ENCODE measurements around the gene UROC1.

Gene UROC1

DNA sequence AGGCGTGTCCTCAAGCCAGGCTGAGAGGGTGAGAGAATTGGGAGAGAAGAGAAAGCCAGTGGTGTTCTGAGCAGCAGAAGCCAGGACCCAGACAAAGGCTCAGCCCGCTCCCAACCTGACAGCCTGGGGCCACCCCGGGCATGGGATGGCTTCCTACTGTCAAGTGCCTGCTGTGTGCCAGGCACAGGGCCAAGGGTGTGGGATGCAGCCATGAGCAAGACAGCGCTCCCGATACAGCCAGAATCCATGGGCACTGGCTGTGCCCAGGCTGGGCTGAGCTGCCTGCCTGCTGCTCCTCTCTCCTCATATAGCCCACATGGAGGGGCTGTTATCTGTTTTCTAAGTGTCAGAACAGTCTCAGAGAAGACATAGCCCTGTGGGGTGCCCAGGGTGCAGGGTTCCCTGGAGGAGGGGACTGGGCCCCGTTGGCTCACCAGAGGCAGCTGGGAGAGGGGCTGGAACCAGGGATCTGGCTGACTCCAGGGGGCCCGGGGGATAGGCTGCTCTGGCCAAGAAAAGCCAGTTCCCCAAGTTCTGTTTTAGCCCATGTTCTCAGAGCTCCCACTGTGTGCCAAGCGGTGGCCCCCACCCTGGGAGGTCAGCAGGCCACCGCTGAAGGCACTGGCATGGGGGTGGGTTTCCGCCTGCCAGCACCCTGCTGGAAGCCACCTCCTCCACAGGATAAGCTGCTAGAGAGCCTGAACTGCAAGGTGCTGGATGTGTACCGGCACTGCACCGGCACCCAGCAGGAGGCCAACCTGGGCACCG is 83.9 kb downstream of the UROC1 start:
- TF ChIP-seq, protein P1, sequence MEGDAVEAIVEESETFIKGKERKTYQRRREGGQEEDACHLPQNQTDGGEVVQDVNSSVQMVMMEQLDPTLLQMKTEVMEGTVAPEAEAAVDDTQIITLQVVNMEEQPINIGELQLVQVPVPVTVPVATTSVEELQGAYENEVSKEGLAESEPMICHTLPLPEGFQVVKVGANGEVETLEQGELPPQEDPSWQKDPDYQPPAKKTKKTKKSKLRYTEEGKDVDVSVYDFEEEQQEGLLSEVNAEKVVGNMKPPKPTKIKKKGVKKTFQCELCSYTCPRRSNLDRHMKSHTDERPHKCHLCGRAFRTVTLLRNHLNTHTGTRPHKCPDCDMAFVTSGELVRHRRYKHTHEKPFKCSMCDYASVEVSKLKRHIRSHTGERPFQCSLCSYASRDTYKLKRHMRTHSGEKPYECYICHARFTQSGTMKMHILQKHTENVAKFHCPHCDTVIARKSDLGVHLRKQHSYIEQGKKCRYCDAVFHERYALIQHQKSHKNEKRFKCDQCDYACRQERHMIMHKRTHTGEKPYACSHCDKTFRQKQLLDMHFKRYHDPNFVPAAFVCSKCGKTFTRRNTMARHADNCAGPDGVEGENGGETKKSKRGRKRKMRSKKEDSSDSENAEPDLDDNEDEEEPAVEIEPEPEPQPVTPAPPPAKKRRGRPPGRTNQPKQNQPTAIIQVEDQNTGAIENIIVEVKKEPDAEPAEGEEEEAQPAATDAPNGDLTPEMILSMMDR (conservative IDR thresholded peaks at IDR 0.05; ENCODE audit: low read length) = no peak
- no peak for TF ChIP-seq EZH2phosphoT487 (IDR thresholded peaks at IDR 0.05; ENCODE audit: borderline replicate concordance)
- H4K20me1 ChIP-seq (ENCODE audit: insufficient read depth, low read length, poor library complexity, severe bottlenecking) = no peaks in the 10 kb centered on the region

DNA sequence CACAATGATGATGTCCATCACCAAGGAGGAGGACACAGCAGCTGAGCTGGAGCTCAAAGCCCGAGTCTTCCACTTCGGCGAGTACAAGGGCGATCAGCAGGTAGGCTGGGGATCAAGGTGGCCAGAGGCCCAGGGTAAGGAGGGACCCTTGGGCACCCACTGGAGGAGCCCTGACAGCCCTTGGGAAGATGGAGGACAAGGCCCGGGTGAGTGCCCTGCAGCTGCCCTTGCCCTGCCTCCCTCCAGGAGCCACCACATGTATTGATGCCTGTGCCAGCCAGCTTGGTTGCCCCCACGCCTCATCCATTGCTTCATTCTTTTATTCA is 84.5 kb downstream of the UROC1 start:
- Histone ChIP-seq H3F3A (ENCODE audit: low read depth) (no peaks in the 10 kb centered on the region), H3K9me2 (replicated peaks; ENCODE audit: low read depth, low read length) (no peaks in the 10 kb centered on the region), H2AFZ (ENCODE audit: low read length) (no peak overlapping the region), H3K27me3 (ENCODE audit: insufficient read depth, low read length, poor library complexity, severe bottlenecking) (no peaks in the 10 kb centered on the region), H3K36me3 (ENCODE audit: insufficient read depth, low read length) (peaks cover 16% of the 10 kb centered on the region; the same call in 1 of the 2 replicates), H3K79me2 (ENCODE audit: insufficient read depth, low read length) (no peaks in the 10 kb centered on the region), H3K4me3 (ENCODE audit: low read length, poor library complexity, severe bottlenecking) (no peak overlapping the region), H3K9ac (ENCODE audit: low read depth, low read length, poor library complexity, severe bottlenecking) (no peak overlapping the region), H3K4me1 (ENCODE audit: insufficient read depth, low read length, poor library complexity, severe bottlenecking) (no peaks in the 10 kb centered on the region), H3K4me2 (ENCODE audit: low read depth, low read length, poor library complexity, severe bottlenecking) (no peak overlapping the region), H4K20me1 (ENCODE audit: insufficient read depth, low read length, poor library complexity, severe bottlenecking) (no peaks in the 10 kb centered on the region), H3K9me3 (ENCODE audit: insufficient read depth, low read depth, low read length) (no peaks in the 10 kb centered on the region)
- TF ChIP-seq, protein P1 (conservative IDR thresholded peaks at IDR 0.05; ENCODE audit: low read length) = no peak
- TF ChIP-seq EZH2phosphoT487 (IDR thresholded peaks at IDR 0.05; ENCODE audit: borderline replicate concordance) = no peak

More for the DNA sequence above, 83.9 kb downstream of the UROC1 start:
- Histone ChIP-seq H3F3A (ENCODE audit: low read depth) (no peaks in the 10 kb centered on the region), H3K4me3 (ENCODE audit: low read length, poor library complexity, severe bottlenecking) (no peak overlapping the region), H3K79me2 (ENCODE audit: insufficient read depth, low read length) (no peaks in the 10 kb centered on the region), H3K9me2 (replicated peaks; ENCODE audit: low read depth, low read length) (no peaks in the 10 kb centered on the region), H2AFZ (ENCODE audit: low read length) (no peak overlapping the region), H3K27me3 (ENCODE audit: insufficient read depth, low read length, poor library complexity, severe bottlenecking) (no peaks in the 10 kb centered on the region), H3K4me2 (ENCODE audit: low read depth, low read length, poor library complexity, severe bottlenecking) (no peak overlapping the region), H3K9ac (ENCODE audit: low read depth, low read length, poor library complexity, severe bottlenecking) (no peak overlapping the region), H3K4me1 (ENCODE audit: insufficient read depth, low read length, poor library complexity, severe bottlenecking) (no peaks in the 10 kb centered on the region), H3K36me3 (ENCODE audit: insufficient read depth, low read length) (peaks cover 22% of the 10 kb centered on the region; the same call in 1 of the 2 replicates), H3K9me3 (ENCODE audit: insufficient read depth, low read depth, low read length) (no peaks in the 10 kb centered on the region)

DNA sequence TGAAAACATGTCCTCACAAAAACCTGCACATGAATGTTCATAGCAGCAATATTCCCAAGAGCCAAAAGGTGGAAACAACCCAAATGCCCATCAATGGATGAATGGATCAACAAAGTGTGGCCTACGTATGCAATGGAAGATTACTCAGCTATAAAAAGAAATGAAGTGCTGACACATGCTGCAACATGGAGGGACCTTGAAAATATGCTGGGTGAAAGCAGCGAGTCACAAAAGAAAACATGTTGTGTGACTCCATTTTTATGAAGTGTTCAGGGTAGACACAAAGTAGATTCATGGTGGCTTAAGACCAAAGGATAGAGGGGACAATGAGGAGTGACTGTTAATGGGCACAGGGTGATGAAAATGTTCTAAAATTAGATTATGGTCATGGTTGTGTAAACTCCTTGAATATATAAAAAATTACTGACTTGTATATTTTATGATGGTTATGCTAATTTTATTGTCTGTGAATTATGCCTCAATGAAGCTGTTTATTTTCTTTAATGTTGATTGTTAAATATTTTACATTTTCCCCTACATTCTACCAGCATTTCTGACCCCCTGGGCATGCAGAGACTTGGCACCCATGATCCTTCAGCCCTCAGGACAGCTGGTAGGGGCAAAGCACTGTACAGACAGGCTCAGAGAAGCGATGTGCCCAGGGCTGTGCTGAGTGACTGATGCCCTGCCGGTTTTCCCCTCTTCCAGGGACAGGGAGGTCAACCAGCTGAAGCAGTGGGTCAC is 85.0 kb downstream of the UROC1 start:
- Histone ChIP-seq H3K9ac (ENCODE audit: low read depth, low read length, poor library complexity, severe bottlenecking) (no peak overlapping the region), H3K4me3 (ENCODE audit: low read length, poor library complexity, severe bottlenecking) (no peak overlapping the region), H3K4me2 (ENCODE audit: low read depth, low read length, poor library complexity, severe bottlenecking) (no peak overlapping the region), H3K27me3 (ENCODE audit: insufficient read depth, low read length, poor library complexity, severe bottlenecking) (no peaks in the 10 kb centered on the region), H3K4me1 (ENCODE audit: insufficient read depth, low read length, poor library complexity, severe bottlenecking) (no peaks in the 10 kb centered on the region), H3K36me3 (ENCODE audit: insufficient read depth, low read length) (peaks cover 11% of the 10 kb centered on the region; the same call in 1 of the 2 replicates), H4K20me1 (ENCODE audit: insufficient read depth, low read length, poor library complexity, severe bottlenecking) (no peaks in the 10 kb centered on the region), H3K9me2 (replicated peaks; ENCODE audit: low read depth, low read length) (no peaks in the 10 kb centered on the region), H3F3A (ENCODE audit: low read depth) (no peaks in the 10 kb centered on the region), H3K9me3 (ENCODE audit: insufficient read depth, low read depth, low read length) (peaks cover 2% of the 10 kb centered on the region; the same call in 1 of the 2 replicates), H2AFZ (ENCODE audit: low read length) (no peak overlapping the region), H3K79me2 (ENCODE audit: insufficient read depth, low read length) (no peaks in the 10 kb centered on the region)
- TF ChIP-seq, protein P1 (conservative IDR thresholded peaks at IDR 0.05; ENCODE audit: low read length) = no peak
- TF ChIP-seq EZH2phosphoT487 (IDR thresholded peaks at IDR 0.05; ENCODE audit: borderline replicate concordance) = no peak

Measured in Loucy (cell line).